ENCODE measurements around the gene PHLDB1.
"Not testable (repeated sequence)": the region's sequence is repeated elsewhere in the genome, so short reads cannot be mapped to it uniquely, and the experiment has no call there.

The PHLDB1 gene

GRCh38 chr11:118678908-118679307 is 71.5 kb downstream of the PHLDB1 start:
- H3K9me3 Mint-ChIP-seq; H3K4me3 Mint-ChIP-seq; ATAC-seq (ENCODE audit: low read depth); H3K4me1 Mint-ChIP-seq; DNase-seq (ENCODE audit: low spot score in 2 of 2); H3K36me3 Mint-ChIP-seq; H3K27ac Mint-ChIP-seq; H3K27me3 Mint-ChIP-seq: not testable (repeated sequence)

DNA sequence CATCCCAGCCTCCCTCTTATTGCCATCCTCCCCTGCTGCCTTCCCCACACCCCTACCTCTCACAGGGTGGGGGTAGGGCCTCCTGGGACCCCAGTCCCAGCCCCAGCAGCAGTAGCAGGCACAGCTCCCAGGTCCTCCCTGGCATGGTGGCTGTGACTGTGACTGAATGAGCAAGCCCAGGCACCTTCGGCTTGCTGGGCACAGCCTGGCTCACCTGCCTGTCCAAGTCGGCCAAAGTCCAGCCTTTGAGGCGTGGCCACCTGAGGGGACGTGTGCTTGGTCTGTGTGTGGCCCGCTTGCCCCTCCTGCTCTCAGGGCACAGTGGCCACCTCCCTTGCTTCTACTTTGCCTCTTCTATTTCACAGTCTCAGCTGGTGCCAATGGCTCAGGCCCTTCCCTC is 72.1 kb downstream of the PHLDB1 start, which contains the start of gene TREH:
TREH (minus strand) TSS at position 168 of the 400 bp plus-strand sequence; CDS start at position 145, 23 bp downstream.
- no peak within 1 kb of the TSS for H3K27ac Mint-ChIP-seq
- no peak for ATAC-seq (ENCODE audit: low read depth)

DNA sequence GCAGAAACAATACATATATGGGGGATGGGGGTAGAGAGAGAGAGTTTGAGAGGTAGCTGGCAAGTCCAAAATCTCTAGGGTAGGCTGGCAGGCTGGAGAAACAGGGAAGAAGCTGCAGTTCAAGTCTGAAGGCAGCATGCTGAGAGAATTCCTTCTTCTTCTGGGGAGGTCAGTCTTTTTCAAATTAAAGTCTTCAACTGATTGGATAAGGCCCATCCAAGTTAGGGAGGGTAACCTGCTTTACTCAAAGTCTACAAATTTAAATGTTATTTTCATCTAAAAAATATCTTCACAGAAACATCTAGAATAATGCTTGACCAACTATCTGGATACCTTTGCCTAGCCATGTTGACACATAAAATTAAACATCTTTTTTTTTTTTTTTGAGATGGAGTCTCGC is 75.0 kb downstream of the PHLDB1 start:
- H3K36me3 Mint-ChIP-seq = peaks cover 3% of the 10 kb centered on the region
- H3K9me3 Mint-ChIP-seq = no peaks in the 10 kb centered on the region
- H3K4me1 Mint-ChIP-seq = no peaks in the 10 kb centered on the region
- no peak for ATAC-seq (ENCODE audit: low read depth)
- H3K4me3 Mint-ChIP-seq = no peak overlapping the region
- peaks cover 7% of the 10 kb centered on the region for H3K27me3 Mint-ChIP-seq
- DNase-seq (ENCODE audit: low spot score in 2 of 2) = no peak
- no peak overlapping the region for H3K27ac Mint-ChIP-seq

More for the DNA sequence above, 72.1 kb downstream of the PHLDB1 start, which contains the start of gene TREH:
- Mint-ChIP-seq H3K4me1 (no peaks in the 10 kb centered on the region), H3K9me3 (peaks cover 2% of the 10 kb centered on the region), H3K27me3 (peaks cover 10% of the 10 kb centered on the region), H3K4me3 (no peak within 1 kb of the TSS), H3K36me3 (peaks cover 3% of the 10 kb centered on the region)
- no peak for DNase-seq (ENCODE audit: low spot score in 2 of 2)

- not testable (repeated sequence) for H3K4me1 Mint-ChIP-seq; H3K9me3 Mint-ChIP-seq; DNase-seq (ENCODE audit: low spot score in 2 of 2); H3K27ac Mint-ChIP-seq; H3K4me3 Mint-ChIP-seq; H3K27me3 Mint-ChIP-seq; H3K36me3 Mint-ChIP-seq; ATAC-seq (ENCODE audit: low read depth)
These were observed 75.5 kb downstream of the PHLDB1 start for GRCh38 chr11:118682939-118683338.

GRCh38 chr11:118684187-118684586 is 76.8 kb downstream of the PHLDB1 start:
- no peak for DNase-seq (ENCODE audit: low spot score in 2 of 2)
- Mint-ChIP-seq H3K4me1 (no peaks in the 10 kb centered on the region), H3K9me3 (no peaks in the 10 kb centered on the region), H3K27me3 (peaks cover 8% of the 10 kb centered on the region), H3K4me3 (no peak overlapping the region), H3K27ac (no peak overlapping the region), H3K36me3 (no peaks in the 10 kb centered on the region)
- ATAC-seq (ENCODE audit: low read depth) = no peak

DNA sequence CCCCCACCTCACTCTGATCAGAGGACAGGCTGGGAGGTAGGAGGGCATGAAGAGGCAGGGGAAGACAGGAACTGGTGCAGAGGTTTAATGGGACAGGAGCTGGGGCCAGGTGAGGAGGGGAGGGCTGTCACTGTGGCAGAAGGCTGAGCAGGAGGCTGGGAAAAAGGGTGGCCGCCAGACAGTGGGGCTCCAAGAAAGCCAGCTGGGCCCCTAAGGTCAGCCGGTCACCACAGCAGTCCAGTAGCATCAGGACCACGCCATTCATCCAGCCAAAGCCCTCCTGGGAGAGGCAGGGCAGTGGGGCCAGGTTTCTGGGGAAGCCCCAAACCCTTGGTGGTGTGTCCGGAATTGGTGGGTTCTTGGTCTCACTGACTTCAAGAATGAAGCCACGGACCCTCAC is 80.5 kb downstream of the PHLDB1 start:
- Mint-ChIP-seq H3K4me1 (peaks cover 10% of the 10 kb centered on the region), H3K9me3 (no peaks in the 10 kb centered on the region), H3K27me3 (peaks cover 6% of the 10 kb centered on the region), H3K27ac (no peak overlapping the region), H3K36me3 (no peaks in the 10 kb centered on the region), H3K4me3 (no peak overlapping the region)
- DNase-seq (ENCODE audit: low spot score in 2 of 2) (no peak), ATAC-seq (ENCODE audit: low read depth) (no peak)

- not testable (repeated sequence) for DNase-seq (ENCODE audit: low spot score in 2 of 2); H3K4me3 Mint-ChIP-seq; H3K27ac Mint-ChIP-seq; H3K27me3 Mint-ChIP-seq; H3K9me3 Mint-ChIP-seq; H3K36me3 Mint-ChIP-seq; ATAC-seq (ENCODE audit: low read depth)
- peaks cover 10% of the 10 kb centered on the region for H3K4me1 Mint-ChIP-seq
These were observed 80.9 kb downstream of the PHLDB1 start for GRCh38 chr11:118688339-118688738.

GRCh38 chr11:118688851-118689502 is 81.6 kb downstream of the PHLDB1 start:
- H3K36me3 Mint-ChIP-seq = no peaks in the 10 kb centered on the region
- peaks cover 4% of the 10 kb centered on the region for H3K27me3 Mint-ChIP-seq
- DNase-seq (ENCODE audit: low spot score in 2 of 2) (no peak), ATAC-seq (ENCODE audit: low read depth) (no peak)
- no peak overlapping the region for H3K27ac Mint-ChIP-seq
- no peaks in the 10 kb centered on the region for H3K9me3 Mint-ChIP-seq
- peaks cover 10% of the 10 kb centered on the region for H3K4me1 Mint-ChIP-seq
- no peak overlapping the region for H3K4me3 Mint-ChIP-seq

- ATAC-seq (ENCODE audit: low read depth) (no peak), DNase-seq (ENCODE audit: low spot score in 2 of 2) (no peak)
- no peak overlapping the region for H3K4me3 Mint-ChIP-seq
- no peak overlapping the region for H3K27ac Mint-ChIP-seq
- no peaks in the 10 kb centered on the region for H3K36me3 Mint-ChIP-seq
- H3K9me3 Mint-ChIP-seq = no peaks in the 10 kb centered on the region
- peaks cover 10% of the 10 kb centered on the region for H3K4me1 Mint-ChIP-seq
- peaks cover 4% of the 10 kb centered on the region for H3K27me3 Mint-ChIP-seq
These were observed 82.1 kb downstream of the PHLDB1 start for GRCh38 chr11:118689503-118689851.

GRCh38 chr11:118689852-118690552 is 82.6 kb downstream of the PHLDB1 start:
- H3K36me3 Mint-ChIP-seq = no peaks in the 10 kb centered on the region
- H3K27ac Mint-ChIP-seq = no peak overlapping the region
- peaks cover 10% of the 10 kb centered on the region for H3K4me1 Mint-ChIP-seq
- H3K4me3 Mint-ChIP-seq = peak overlapping the region; percentile 76
- peak; percentile 82 to 86 for DNase-seq (ENCODE audit: low spot score in 2 of 2)
- H3K9me3 Mint-ChIP-seq = no peaks in the 10 kb centered on the region
- ATAC-seq (ENCODE audit: low read depth) = peak; percentile 97
- peaks cover 4% of the 10 kb centered on the region for H3K27me3 Mint-ChIP-seq

GRCh38 chr11:118690553-118691304 is 83.3 kb downstream of the PHLDB1 start:
- H3K9me3 Mint-ChIP-seq = no peaks in the 10 kb centered on the region
- H3K27ac Mint-ChIP-seq = peak overlapping the region; percentile 62
- H3K4me1 Mint-ChIP-seq = peaks cover 10% of the 10 kb centered on the region
- ATAC-seq (ENCODE audit: low read depth) (no peak), DNase-seq (ENCODE audit: low spot score in 2 of 2) (no peak)
- H3K27me3 Mint-ChIP-seq = peaks cover 4% of the 10 kb centered on the region
- no peaks in the 10 kb centered on the region for H3K36me3 Mint-ChIP-seq
- H3K4me3 Mint-ChIP-seq = peak overlapping the region; percentile 25

DNA sequence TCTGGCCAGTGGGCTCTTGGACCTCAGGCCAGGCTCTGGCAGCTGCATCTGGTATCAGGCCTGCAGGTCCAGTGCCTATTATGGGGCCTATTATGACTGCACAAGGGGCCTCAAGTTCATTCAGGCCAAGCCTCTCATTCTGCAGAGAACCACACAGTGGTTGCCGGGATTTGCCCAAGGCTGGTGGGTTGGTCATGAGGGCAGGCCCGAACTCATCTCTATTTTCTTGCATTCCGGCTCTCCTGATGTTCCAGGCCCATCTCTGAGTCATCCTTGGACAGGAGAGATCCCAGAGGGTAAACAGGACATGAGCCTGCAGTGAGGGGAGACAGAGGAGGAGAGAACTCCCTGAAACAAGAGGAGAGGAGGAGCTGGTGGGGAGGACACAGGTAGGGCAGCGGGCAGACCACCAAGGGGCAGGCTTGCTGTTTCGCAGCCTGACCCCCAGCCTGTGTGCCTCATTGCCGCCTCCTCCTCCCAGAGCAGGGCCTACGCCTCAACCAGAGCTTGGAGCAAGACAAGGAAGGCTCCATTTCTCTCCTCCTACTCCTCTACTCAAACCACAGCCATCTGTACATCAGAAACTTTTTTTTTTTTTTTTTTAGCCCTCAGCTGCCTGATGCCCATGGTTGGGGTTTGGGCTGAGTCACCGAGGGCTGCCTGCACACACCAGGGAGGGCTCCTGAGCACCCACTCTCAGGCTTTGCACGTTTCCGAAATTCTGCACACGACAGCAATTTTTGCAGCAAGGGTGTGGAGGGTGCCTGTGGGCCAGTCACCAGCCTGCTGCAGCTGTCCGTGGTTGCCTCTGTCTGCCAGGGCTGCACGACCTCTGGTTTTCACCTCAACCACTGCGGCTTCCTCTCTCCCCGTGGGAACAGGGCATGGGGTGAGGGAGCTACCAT is 84.8 kb downstream of the PHLDB1 start:
- no peak overlapping the region for H3K4me3 Mint-ChIP-seq
- H3K36me3 Mint-ChIP-seq = no peaks in the 10 kb centered on the region

GRCh38 chr11:118694185-118694584 is 86.8 kb downstream of the PHLDB1 start:
- DNase-seq (ENCODE audit: low spot score in 2 of 2) (no peak), ATAC-seq (ENCODE audit: low read depth) (no peak)
- no peaks in the 10 kb centered on the region for H3K9me3 Mint-ChIP-seq
- H3K27ac Mint-ChIP-seq = no peak overlapping the region
- no peaks in the 10 kb centered on the region for H3K36me3 Mint-ChIP-seq
- no peak overlapping the region for H3K4me3 Mint-ChIP-seq
- H3K4me1 Mint-ChIP-seq = peaks cover 10% of the 10 kb centered on the region
- H3K27me3 Mint-ChIP-seq = no peaks in the 10 kb centered on the region

More for the DNA sequence above, 84.8 kb downstream of the PHLDB1 start:
- ATAC-seq (ENCODE audit: low read depth) (no peak), DNase-seq (ENCODE audit: low spot score in 2 of 2) (no peak)
- Mint-ChIP-seq H3K27ac (no peak overlapping the region), H3K4me1 (peaks cover 10% of the 10 kb centered on the region), H3K27me3 (peaks cover 4% of the 10 kb centered on the region), H3K9me3 (no peaks in the 10 kb centered on the region)
